Stomach (tissue), 9 donors: Measurements from ENCODE around the gene PSAT1. TPM values are rescaled to one million over a fixed set of nuclear protein-coding genes. Genes with fewer than 3 reads are reported as not detected.

ENCODE experiments used
- DNase-seq, 2 donors: peaks; one replicate each; pipeline versions ENCODE4 v3.0.0 to v3.0.0-alpha.2; 2013 to 2019
- H3K27ac ChIP-seq, 5 donors: fragments of 200-600 bp in 4 of 5; sonication (generic) in 4 of 5; one replicate each; pipeline ENCODE4 v1.5.1; 2013 to 2019; ENCODE audit warnings: mild to moderate bottlenecking in 1 of 5, moderate library complexity in 1 of 5
- H3K27me3 ChIP-seq, 3 donors: fragments of 200-600 bp; sonication (generic); one replicate each; pipeline ENCODE4 v1.5.1; 2017 to 2019; ENCODE audit warnings: mixed run types in 1 of 3
- H3K36me3 ChIP-seq, 4 donors: fragments of 200-600 bp; sonication (generic); 1 replicate in 3 of 4; 2 replicates in 1 of 4; pipeline ENCODE4 v1.5.1; 2016 to 2019
- H3K4me1 ChIP-seq, 4 donors: fragments of 200-600 bp; sonication (generic); one replicate each; pipeline ENCODE4 v1.5.1; 2016 to 2019
- H3K4me3 ChIP-seq, 4 donors: fragments of 200-600 bp; sonication (generic) in 3 of 4; one replicate each; pipeline ENCODE4 v1.5.1; 2016 to 2019; ENCODE audit warnings: mild to moderate bottlenecking in 1 of 4
- H3K9me3 ChIP-seq, 4 donors: fragments of 200-600 bp; sonication (generic); one replicate each; pipeline ENCODE4 v1.5.1; 2016 to 2019
- EP300 ChIP-seq: sonication (generic); formaldehyde crosslinking; IDR thresholded peaks from one replicate; pipeline ENCODE4 v1.6.1; 2017; ENCODE audit warnings: antibody characterized with exemption
- POLR2A ChIP-seq, 4 donors: fragments of 450-650 bp; IDR thresholded peaks; one replicate each; pipeline ENCODE4 v1.6.1; 2016; ENCODE audit warnings: antibody characterized with exemption in 4 of 4, control low read depth in 2 of 4, mild to moderate bottlenecking in 1 of 4, moderate library complexity in 1 of 4
- POLR2AphosphoS5 ChIP-seq, 3 donors: sonication (generic); formaldehyde crosslinking; IDR thresholded peaks; one replicate each; pipeline ENCODE4 v1.6.1; 2016; ENCODE audit warnings: antibody characterized with exemption in 3 of 3
- WGBS, 5 donors: extraction: QIAGEN DNeasy Blood & Tissue Kit in 3 of 5; methylation state at CpG; one replicate each; pipeline versions ENCODE4 v1.1.5 to v1.1.7; 2013 to 2018; 5-methylcytosine and 5-hydroxymethylcytosine counted together
- intact Hi-C: fragments of 100-400 bp; cut with DNase I; formaldehyde crosslinking; loops from one replicate; pipeline ENCODE4 v1.15.1; 2023; ENCODE audit warnings: low total_unique reads
- polyA plus RNA-seq, 3 donors: library from polyadenylated mRNA; stranded (reverse); fragments of 200-250 nt; gene quantifications; one replicate each; pipeline ENCODE4 v1.2.3, GENCODE V29; 2013
- total RNA-seq, 5 donors: library from RNA; depleted of rRNA; stranded (reverse); fragments of >200 nt; gene quantifications; one replicate each; pipeline versions ENCODE4 v1.1.0 to v1.2.3, GENCODE V29; 2014 to 2016
- TF ChIP-seq, protein P1 (sequence below), 7 experiments: fragments of 450-650 bp in 4 of 7; fragments of 200-600 bp in 3 of 7; sonication (generic) in 3 of 7; IDR thresholded peaks; one replicate each; pipeline ENCODE4 v1.5.1; 2016 to 2019; ENCODE audit warnings: antibody characterized with exemption in 7 of 7, control low read depth in 2 of 7, mild to moderate bottlenecking in 1 of 7
- donor health status: healthy with polysubstance abuse.
- donor health status: Bipolar disorder and iron deficiency.
- donor health status: healthy.

PSAT1 gene
- total and polyA plus RNA-seq, 8 donors: 0.45 to 21.8 (median 10.6) TPM

DNA sequence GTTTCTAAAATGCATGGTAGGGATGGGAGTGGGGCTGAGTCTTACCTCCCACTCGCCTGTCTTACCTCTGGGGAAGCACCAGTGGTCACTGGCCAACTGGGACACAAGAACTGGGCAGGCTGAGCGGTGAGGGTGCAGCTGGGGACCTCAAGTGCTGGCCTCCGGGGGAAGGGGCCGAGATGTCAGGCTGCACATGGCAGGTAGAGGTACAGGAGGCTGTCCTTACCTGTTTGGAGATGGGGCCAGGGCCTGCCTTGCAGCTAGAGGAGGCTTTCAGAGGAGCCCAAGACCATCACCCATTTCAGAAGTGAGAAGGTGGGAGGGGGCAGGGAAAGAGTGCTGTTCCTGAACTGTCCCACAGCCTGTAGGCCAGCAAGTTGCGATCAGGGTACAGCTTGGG lies 14.2 kb downstream of the PSAT1 start:
- DNase-seq: no peak
- H3K4me1 ChIP-seq: peaks cover 0 to 9% (median 0%) of the 10 kb centered on the region in 4 donors
- no peaks in the 10 kb centered on the region for H3K27me3 ChIP-seq
- H3K4me3 ChIP-seq: no peak overlapping the region
- intact Hi-C loops: no loop called here
- no peak overlapping the region for H3K27ac ChIP-seq
- peaks cover 0 to 44% (median 40%) of the 10 kb centered on the region in 4 donors for H3K36me3 ChIP-seq
- TF ChIP-seq POLR2AphosphoS5 (IDR thresholded peaks at IDR 0.05) (no peak), EP300 (no peak), POLR2A (IDR thresholded peaks at IDR 0.05) (no peak)
- TF ChIP-seq, protein P1, sequence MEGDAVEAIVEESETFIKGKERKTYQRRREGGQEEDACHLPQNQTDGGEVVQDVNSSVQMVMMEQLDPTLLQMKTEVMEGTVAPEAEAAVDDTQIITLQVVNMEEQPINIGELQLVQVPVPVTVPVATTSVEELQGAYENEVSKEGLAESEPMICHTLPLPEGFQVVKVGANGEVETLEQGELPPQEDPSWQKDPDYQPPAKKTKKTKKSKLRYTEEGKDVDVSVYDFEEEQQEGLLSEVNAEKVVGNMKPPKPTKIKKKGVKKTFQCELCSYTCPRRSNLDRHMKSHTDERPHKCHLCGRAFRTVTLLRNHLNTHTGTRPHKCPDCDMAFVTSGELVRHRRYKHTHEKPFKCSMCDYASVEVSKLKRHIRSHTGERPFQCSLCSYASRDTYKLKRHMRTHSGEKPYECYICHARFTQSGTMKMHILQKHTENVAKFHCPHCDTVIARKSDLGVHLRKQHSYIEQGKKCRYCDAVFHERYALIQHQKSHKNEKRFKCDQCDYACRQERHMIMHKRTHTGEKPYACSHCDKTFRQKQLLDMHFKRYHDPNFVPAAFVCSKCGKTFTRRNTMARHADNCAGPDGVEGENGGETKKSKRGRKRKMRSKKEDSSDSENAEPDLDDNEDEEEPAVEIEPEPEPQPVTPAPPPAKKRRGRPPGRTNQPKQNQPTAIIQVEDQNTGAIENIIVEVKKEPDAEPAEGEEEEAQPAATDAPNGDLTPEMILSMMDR (IDR thresholded peaks at IDR 0.05): no peak
- WGBS, 5 donors: 89 to 98% (median 97%) methylated on average over 4 to 5 of the region's 5 CpGs
- H3K9me3 ChIP-seq: no peaks in the 10 kb centered on the region

GRCh38 chr9:78311886-78312524 lies 15.1 kb downstream of the PSAT1 start:
- no peak overlapping the region for H3K27ac ChIP-seq
- intact Hi-C loops: no loop called here
- WGBS, 5 donors: 51 to 76% (median 64%) methylated on average over 9 of the region's 9 CpGs

GRCh38 chr9:78314550-78314949 lies 17.6 kb downstream of the PSAT1 start:
- peaks cover 0 to 56% (median 38%) of the 10 kb centered on the region in 4 donors for H3K36me3 ChIP-seq
- TF ChIP-seq, protein P1 (IDR thresholded peaks at IDR 0.05): no peak
- no peak for TF ChIP-seq POLR2AphosphoS5 (IDR thresholded peaks at IDR 0.05)
- TF ChIP-seq EP300: no peak
- no peak for TF ChIP-seq POLR2A (IDR thresholded peaks at IDR 0.05)
- no peak overlapping the region for H3K27ac ChIP-seq
- H3K4me1 ChIP-seq: peaks cover 0 to 9% (median 0%) of the 10 kb centered on the region in 4 donors
- no peaks in the 10 kb centered on the region for H3K9me3 ChIP-seq
- DNase-seq: no peak
- no peaks in the 10 kb centered on the region for H3K27me3 ChIP-seq
- no peak overlapping the region for H3K4me3 ChIP-seq
- intact Hi-C loops: no loop called here
- WGBS, 5 donors: 90 to 100% (median 96%) methylated on average over 2 to 5 of the region's 5 CpGs

More at GRCh38 chr9:78311886-78312524, 15.1 kb downstream of the PSAT1 start:
- peaks cover 0 to 9% (median 0%) of the 10 kb centered on the region in 4 donors for H3K4me1 ChIP-seq
- H3K36me3 ChIP-seq: peaks cover 0 to 41% (median 38%) of the 10 kb centered on the region in 4 donors
- no peaks in the 10 kb centered on the region for H3K9me3 ChIP-seq
- TF ChIP-seq EP300 (no peak), POLR2A (IDR thresholded peaks at IDR 0.05) (no peak), POLR2AphosphoS5 (IDR thresholded peaks at IDR 0.05) (no peak)
- TF ChIP-seq, protein P1 (IDR thresholded peaks at IDR 0.05): no peak
- no peak overlapping the region for H3K4me3 ChIP-seq
- H3K27me3 ChIP-seq: no peaks in the 10 kb centered on the region
- no peak for DNase-seq

- Histone ChIP-seq H3K27me3 (no peaks in the 10 kb centered on the region), H3K27ac (no peak overlapping the region), H3K9me3 (no peaks in the 10 kb centered on the region), H3K4me3 (no peak overlapping the region), H3K36me3 (peaks cover 0 to 56% (median 40%) of the 10 kb centered on the region in 4 donors), H3K4me1 (peaks cover 0 to 9% (median 0%) of the 10 kb centered on the region in 4 donors)
- TF ChIP-seq EP300: no peak
- no peak for TF ChIP-seq POLR2AphosphoS5 (IDR thresholded peaks at IDR 0.05)
- 59 to 66% (median 62%) methylated on average over 8 of the region's 8 CpGs for WGBS, 5 donors
- DNase-seq: no peak
- intact Hi-C loops: no loop called here
Measured at GRCh38 chr9:78314953-78315870, 18.3 kb downstream of the PSAT1 start.
